ENCODE data around the gene TBC1D8. TPM values are rescaled to one million over a fixed set of nuclear protein-coding genes. Genes with fewer than 3 reads are reported as not detected.

TBC1D8 gene
- total and polyA plus RNA-seq, 2 of the 8 experiments (the other 6 are each of a cell fraction or from before 2014, with no cell fraction given), result 20.8 to 21.8 TPM

DNA sequence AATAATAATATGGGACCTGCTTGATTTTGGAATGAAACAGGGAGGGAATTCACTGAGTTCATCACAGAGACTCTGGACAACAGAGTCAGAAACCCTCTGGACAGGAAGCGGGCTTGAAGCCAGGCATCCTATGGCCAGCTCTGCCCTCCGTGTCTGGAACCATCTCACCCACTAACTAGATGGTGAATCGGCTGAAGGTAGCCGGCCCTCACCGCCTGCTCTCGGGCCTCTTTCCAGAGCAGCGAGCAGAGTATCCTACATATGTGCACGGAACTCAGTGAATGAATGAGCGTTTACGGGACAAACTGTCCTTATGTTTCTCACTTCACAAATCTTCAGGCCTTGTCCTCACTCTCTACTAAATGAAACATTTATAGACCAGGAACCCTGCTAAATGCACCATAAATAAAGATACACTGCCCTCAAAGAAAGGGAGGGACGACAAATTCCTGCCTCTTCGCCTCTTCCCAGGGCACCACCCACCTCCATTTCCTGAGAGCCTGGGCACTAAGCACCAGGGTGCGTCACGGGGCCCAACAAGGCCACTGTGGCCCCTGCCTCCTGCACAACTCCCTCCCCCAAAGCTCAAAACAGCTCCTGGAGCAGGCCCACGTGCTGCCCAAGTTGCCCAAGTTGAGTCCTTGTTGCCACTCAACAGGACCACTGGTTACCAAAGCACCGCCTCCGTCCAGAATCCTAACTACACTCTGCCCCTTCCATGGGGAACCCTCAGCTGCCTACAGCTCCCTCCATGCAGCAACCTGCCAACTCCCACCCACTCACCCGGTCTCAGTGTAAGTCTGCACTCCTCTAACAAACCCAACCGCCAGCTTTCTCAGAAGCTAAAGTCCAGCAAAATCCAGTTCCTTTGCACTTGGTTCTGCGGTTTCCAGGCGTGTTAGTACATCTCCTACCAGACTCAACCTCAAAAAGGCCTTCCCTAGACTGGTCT, 1.7 kb downstream of the TBC1D8 start (continued):
- TF ChIP-seq NRF1 (IDR thresholded peaks at IDR 0.05; ENCODE audit: low read depth, low read length), result no peak
- TF ChIP-seq SIX5 (IDR thresholded peaks at IDR 0.05; ENCODE audit: low read depth, low read length), result no peak
